ENCODE data around the gene ALOX5AP.
A peak's percentile ranks its signal among the peaks of the same experiment; 100 is the strongest.
"Not testable (repeated sequence)": the region's sequence is repeated elsewhere in the genome, so short reads cannot be mapped to it uniquely, and the experiment has no call there.

Gene ALOX5AP

DNA sequence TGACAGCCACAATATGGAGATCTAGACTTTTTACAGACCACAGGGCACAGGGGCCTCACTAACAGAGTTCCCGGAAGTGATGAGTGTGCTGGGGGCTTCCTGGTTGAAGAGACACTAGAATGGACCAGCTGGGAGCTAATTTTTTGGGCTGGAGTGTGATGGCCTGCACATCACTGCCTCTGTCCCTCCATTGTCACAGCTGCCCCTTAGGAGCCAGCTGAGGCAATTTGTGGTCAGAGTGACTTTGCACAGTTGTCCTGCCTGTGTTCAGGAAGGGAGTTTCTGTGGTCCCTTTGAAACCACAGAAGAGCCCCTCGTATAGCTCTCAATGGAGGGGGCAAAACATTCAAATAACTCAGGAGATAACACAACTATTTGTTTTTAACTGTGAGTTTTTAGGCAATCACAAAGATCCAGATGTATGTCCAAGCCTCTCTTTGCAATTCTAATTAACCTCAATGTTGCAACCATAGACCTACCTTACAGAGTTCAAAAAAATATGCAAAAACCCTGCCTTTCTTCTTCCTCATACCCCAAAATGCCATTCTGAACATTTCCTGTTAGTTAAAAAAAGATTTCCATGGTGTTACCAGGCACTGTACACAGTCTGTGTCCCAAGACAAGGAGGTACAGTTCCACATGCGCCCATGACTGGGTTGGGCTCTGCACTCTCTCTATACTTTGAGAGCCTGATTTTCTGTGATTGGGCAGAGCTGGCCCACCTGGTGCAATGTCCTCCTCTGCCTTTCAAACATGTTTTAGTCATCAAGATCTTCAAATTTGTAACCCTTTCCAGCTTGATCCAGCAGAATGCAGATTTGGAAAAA, 2.4 kb downstream of the ALOX5AP start:
- DNase-seq (ENCODE audit: low spot score), result peak; percentile 10

- DNase-seq (ENCODE audit: low spot score), result no peak
Observed at GRCh38 chr13:30738526-30739236, 3.3 kb downstream of the ALOX5AP start.

- DNase-seq (ENCODE audit: low spot score), result no peak
Observed at GRCh38 chr13:30739237-30739528, 3.8 kb downstream of the ALOX5AP start.

GRCh38 chr13:30739761-30740642, 4.7 kb downstream of the ALOX5AP start:
- DNase-seq (ENCODE audit: low spot score), result peak; percentile 91

DNA sequence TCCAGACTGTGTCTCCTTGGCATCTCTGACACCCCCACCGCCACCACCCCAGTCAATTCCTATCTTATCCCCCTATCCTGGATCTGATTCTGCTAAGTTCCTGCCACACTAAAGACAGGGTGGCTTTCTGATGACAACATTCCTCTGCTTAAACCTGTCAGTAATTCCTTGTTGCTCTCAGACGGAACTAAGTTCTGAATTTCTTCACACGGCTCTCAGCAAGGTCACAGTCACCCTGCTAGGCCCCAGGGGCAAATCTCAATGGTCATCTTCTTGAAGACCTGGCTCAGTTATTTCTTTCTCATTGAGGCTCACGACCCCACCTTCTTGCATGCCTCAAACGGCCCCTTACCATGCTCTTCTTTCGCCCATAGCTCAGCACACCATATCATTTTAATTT, 7.6 kb downstream of the ALOX5AP start:
- no peak for DNase-seq (ENCODE audit: low spot score)

DNA sequence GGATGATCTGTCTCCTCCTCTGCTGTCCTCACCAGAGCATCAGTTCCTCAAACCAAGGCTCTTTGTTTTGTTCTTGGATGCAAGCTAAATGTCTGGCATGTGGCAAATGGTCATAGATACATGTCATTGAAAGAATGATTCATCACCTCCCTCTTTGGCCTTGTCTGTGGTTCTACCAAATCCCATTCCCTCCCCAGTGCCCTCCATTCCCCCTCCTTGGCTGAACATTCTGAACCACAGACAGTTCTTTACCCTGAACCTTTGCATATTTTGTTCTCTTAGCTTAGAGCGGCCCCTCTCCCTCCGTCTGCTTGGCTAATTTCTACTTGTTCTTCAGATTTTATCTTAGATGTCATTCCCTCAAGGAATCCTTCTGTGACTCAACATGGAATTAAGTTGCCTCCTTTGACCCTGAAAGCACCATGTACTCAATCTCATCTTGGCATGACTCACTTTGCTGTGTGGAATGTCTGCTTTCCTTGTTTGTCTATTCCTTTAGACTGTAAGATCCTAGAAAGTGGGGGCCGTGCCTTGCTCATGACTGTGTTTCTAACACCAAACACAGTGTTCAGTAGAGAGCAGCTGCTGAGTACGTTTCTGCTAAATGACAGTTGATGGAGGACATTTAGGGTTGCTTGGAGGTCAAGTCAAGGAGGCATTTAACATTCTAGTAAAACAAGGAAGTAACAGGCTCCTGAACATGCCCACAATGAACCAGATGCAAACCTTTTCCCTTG, 8.1 kb downstream of the ALOX5AP start:
- no peak for DNase-seq (ENCODE audit: low spot score)

DNA sequence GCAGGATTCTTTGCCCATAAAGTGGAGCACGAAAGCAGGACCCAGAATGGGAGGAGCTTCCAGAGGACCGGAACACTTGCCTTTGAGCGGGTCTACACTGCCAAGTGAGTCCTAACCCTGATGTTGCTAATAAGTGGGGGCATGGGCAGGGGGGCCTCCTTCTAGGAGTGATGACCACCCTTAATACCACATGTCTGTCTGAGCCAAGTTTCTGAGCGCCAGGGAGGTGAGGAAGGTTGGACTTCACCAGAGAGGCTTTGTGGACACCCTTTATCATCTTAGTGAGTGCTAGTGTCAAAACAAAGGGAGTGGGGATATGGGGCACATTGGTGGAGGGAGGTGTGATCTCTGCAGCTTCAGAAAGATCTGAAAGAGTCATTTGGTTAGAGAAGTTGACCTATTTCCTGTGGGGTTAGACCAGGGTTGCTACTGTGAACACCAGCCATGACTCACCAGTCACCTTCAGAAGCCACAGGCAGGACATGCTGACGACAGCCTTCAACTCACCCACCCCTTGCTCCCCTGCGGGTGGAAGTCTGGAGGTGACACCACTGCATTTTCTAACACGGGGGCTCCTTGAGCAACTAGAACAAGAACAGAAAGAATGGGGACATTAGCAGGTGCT, 8.8 kb downstream of the ALOX5AP start:
- peak; percentile 92 for DNase-seq (ENCODE audit: low spot score)

GRCh38 chr13:30744681-30745077, 9.3 kb downstream of the ALOX5AP start:
- no peak for DNase-seq (ENCODE audit: low spot score)

DNA sequence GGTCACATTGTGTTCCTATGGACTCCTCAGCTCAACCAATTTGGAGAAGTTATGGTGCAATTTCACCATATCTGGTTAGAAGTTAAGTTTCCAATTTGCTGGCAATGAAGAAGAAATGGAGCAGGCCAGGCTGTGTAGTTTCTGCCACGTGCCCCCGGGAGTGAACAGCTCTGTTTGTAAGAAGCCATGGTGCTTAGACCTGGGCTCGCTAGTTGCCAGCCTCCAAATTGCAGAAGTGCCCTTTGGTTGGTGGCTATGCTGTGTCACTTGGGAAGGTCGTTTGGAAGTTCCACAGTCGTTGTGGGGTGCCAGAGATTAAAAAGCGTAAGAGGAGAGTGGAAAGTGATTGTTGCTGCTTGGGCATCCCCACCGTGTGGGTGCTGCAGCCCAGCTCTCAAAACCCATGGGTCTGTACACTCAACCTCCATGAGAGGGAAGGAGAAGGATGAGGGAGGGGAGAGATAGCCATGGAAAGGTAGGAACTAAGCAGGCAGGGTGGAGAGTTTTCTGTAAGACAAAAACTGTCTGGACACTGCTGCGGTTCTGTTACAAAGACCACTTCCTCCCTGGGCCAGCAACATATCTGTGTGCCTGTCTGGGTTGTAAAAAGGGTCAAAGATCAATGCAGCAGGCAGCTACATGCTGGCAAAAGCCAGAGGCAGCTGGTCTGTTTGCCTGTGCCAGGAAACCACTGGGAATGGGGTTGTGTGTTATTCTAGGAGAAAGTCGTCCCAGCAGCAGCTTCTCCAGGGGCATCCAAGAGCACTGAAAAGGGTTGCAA, 10.8 kb downstream of the ALOX5AP start:
- no peak for DNase-seq (ENCODE audit: low spot score)

- no peak for DNase-seq (ENCODE audit: low spot score)
Observed at GRCh38 chr13:30746791-30747190, 11.4 kb downstream of the ALOX5AP start.

DNA sequence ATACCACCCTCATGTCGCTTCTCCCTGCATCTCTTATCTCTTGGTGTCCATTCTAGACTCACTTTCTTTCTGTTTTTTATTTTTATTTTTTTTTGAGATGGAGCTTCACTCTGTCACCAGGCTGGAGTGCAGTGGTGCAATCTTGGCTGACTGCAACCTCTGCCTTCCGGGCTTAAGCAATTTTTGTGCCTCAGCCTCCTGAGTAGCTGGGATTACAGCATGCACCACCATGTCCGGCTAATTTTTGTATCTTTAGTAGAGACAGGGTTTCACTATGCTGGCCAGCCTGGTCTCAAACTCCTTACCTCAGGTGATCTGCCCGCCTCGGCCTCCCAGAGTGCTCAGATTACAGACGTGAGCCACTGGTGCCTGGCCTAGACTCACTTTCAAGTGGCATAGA, 12.5 kb downstream of the ALOX5AP start:
- not testable (repeated sequence) for DNase-seq (ENCODE audit: low spot score)

GRCh38 chr13:30748717-30749116, 13.4 kb downstream of the ALOX5AP start:
- DNase-seq (ENCODE audit: low spot score), result no peak

- no peak for DNase-seq (ENCODE audit: low spot score)
Observed at GRCh38 chr13:30750036-30750435, 14.7 kb downstream of the ALOX5AP start.

DNA sequence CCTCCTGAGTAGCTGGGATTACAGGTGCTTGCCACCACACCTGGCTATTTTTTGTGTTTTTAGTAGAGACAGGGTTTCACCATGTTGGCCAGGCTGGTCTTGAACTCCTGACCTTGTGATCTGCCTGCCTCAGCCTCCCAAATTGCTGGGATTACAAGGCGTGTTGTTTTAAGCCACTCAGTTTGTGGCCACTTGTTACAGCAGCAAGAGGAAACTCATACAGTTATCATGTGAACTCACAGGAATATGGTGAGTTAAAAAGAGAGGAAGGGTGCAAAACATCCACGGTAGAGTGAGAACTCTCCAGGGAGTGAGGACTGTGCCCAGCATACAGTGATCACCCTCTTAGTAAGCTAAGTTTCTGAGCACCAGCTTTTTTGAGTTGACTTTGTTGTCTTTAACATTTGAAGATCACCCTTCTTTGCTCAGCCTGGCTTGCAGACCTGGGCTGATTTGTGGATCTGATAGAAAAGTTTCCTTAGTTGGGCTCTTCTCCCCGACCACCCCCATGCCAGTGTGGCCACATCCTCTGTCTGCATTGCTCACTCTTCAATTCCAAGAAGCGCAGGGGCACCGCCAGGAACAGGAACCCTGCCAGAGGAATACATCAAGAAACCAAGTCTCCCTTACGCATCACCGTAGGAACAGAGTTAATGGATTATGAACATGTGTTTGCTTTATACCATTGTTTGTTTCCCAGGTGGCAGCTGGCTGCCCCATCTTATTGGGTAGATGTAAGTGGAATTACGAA, 16.0 kb downstream of the ALOX5AP start:
- no peak for DNase-seq (ENCODE audit: low spot score)

- no peak for DNase-seq (ENCODE audit: low spot score)
Observed at GRCh38 chr13:30752201-30752797, 17.0 kb downstream of the ALOX5AP start.

- no peak for DNase-seq (ENCODE audit: low spot score)
Observed at GRCh38 chr13:30753030-30753616, 17.8 kb downstream of the ALOX5AP start.

DNA sequence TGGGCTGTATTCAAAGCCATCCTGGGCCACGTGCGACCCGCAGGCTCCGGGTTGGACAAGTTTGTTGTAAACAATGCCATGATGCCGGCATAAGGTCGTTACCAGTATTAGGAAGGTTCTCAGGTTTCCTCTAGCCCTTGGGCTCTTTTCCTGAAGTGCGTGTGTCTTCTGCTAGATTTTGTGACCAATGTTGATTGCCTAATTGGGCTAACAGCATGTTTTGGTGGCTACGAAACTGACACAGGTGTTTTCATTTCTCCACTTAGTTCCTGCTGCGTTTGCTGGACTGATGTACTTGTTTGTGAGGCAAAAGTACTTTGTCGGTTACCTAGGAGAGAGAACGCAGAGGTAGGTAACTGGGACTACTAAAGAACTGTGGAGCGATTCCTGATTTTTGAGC, 20.3 kb downstream of the ALOX5AP start:
- no peak for DNase-seq (ENCODE audit: low spot score)

DNA sequence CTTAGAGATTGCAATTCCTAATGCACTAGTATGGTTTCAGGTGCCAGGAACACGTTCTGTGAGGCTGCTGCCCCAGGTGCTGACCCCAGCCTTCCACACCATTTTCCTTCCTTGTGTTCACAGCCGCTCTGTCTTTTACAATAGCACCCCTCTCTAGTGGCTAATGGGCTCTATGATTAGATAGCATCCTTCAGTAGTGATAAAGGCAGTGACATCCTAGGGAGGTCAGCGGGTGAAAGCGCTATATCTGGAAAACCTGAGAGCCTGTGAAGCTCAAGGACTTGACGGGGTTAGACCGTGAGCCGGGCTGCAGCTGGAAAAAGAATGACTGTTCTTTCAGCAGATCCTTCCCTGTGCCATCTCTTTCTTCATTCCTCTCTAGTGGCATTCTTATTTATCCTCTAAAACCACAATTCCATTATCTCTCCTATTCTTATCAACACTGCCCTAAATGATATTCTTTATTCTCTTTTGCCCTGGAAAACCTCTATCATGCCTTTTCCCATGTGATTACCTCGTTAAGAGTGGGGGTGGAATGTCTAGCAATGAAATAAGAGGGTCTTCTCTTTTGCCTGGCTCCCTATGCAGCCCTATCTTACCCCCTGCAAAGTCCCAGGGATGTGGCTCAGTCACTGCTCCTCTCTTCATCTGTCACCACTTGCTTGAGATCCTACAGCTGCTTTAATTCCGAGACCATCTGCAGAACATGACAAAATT, 21.8 kb downstream of the ALOX5AP start:
- DNase-seq (ENCODE audit: low spot score), result no peak

DNA sequence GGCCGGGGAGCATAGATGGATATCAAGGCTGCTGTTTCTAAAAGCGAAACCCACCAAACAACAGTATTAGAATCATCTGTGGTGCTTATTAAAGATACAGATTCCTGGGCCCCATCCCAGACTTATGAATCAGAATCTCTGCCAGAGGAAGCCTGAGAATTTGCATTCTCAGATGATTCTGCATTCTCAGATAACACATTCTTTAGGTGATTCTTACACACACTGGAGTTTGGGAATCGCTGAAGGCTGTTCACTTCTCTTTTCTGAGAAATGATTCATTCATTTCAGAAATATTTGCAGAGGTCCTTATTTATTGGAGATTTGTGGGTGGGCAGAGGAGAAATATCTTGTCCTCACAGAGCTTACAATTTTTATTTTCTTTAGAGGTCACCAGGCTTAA, 24.4 kb downstream of the ALOX5AP start:
- no peak for DNase-seq (ENCODE audit: low spot score)
